Activated CD8-positive, alpha-beta memory T cell treated with anti-CD3 and anti-CD28 coated beads, Interleukin-2, amount 10 ng/mL, durations not matched to agents 7 days and 5 days (primary cell): ENCODE measurements around the gene CLCNKB. TPM values are rescaled to one million over a fixed set of nuclear protein-coding genes. Genes with fewer than 3 reads are reported as not detected.
"Not testable (repeated sequence)": the region's sequence is repeated elsewhere in the genome, so short reads cannot be mapped to it uniquely, and the experiment has no call there.

Experiments used
- ATAC-seq: fragments of 150-1000 bp; cut with Tn5 transposase; one replicate; pipeline ENCODE4 v1.10.0; 2021; ENCODE audit warnings: moderate library complexity
- CTCF ChIA-PET: fragments of 350-600 bp; sonication (Branson Sonifier 250); formaldehyde crosslinking; loops from one replicate; lab custom pipeline; 2021; ENCODE audit warnings: antibody characterized with exemption; lab: Charles Lee
- DNase-seq: peaks from one replicate; pipeline ENCODE4 v3.0.0-alpha.2; 2020
- H3K27ac Mint-ChIP-seq: one replicate; pipeline ENCODE4 v1.8.0; 2021; ENCODE audit warnings: mild to moderate bottlenecking, mixed read lengths
- H3K27me3 Mint-ChIP-seq: one replicate; pipeline ENCODE4 v1.8.0; 2021; ENCODE audit warnings: mixed read lengths
- H3K36me3 Mint-ChIP-seq: one replicate; pipeline ENCODE4 v1.8.0; 2021; ENCODE audit warnings: mild to moderate bottlenecking, mixed read lengths
- H3K4me1 Mint-ChIP-seq: one replicate; pipeline ENCODE4 v1.8.0; 2021; ENCODE audit warnings: mixed read lengths
- H3K4me3 Mint-ChIP-seq: one replicate; pipeline ENCODE4 v1.8.0; 2021; ENCODE audit warnings: mild to moderate bottlenecking, moderate library complexity, mixed read lengths
- H3K9me3 Mint-ChIP-seq: one replicate; pipeline ENCODE4 v1.8.0; 2022; ENCODE audit warnings: low read depth, mixed read lengths
- total RNA-seq, 2 experiments: library from RNA; stranded (reverse); gene quantifications; one replicate each; pipeline ENCODE4 v1.2.3, GENCODE V29; 2021

CLCNKB gene
- total RNA-seq: not detected

GRCh38 chr1:16043521-16043920, at the start of gene CLCNKB:
CLCNKB (plus strand) TSS chr1:16043782; CDS start chr1:16044493, 711 bp downstream.
- H3K27ac Mint-ChIP-seq: no peak within 1 kb of the TSS
- H3K4me3 Mint-ChIP-seq: no peak within 1 kb of the TSS
- DNase-seq: no peak
- peaks cover 11% of the 10 kb centered on the region for H3K27me3 Mint-ChIP-seq
- ATAC-seq: no peak
- H3K4me1 Mint-ChIP-seq: no peaks in the 10 kb centered on the region
- CTCF ChIA-PET: no interaction called here
- no peaks in the 10 kb centered on the region for H3K36me3 Mint-ChIP-seq
- H3K9me3 Mint-ChIP-seq: no peaks in the 10 kb centered on the region

- Mint-ChIP-seq H3K27ac (no peak overlapping the region), H3K27me3 (peaks cover 7% of the 10 kb centered on the region), H3K36me3 (no peaks in the 10 kb centered on the region), H3K4me3 (no peak overlapping the region), H3K9me3 (no peaks in the 10 kb centered on the region), H3K4me1 (no peaks in the 10 kb centered on the region)
- DNase-seq (no peak), ATAC-seq (no peak)
- CTCF ChIA-PET: interaction anchor here (1.1 to 2.2 kb wide), 4 partner anchors 176 to 202 kb away, joined by 4 to 20 read pairs (median 7); no protein-coding TSS in a partner anchor
Observed at GRCh38 chr1:15994081-15994480, 49.5 kb upstream of the CLCNKB start.

- H3K4me1 Mint-ChIP-seq: no peaks in the 10 kb centered on the region
- DNase-seq: peak; percentile 70
- no peak overlapping the region for H3K27ac Mint-ChIP-seq
- ATAC-seq: peak; percentile 77
- CTCF ChIA-PET: interaction anchor here (0.8 to 2.2 kb wide), 9 partner anchors 11 to 223 kb away, joined by 3 to 20 read pairs (median 4); partner anchors contain the start of gene SPEN
- H3K27me3 Mint-ChIP-seq: peaks cover 7% of the 10 kb centered on the region
- H3K4me3 Mint-ChIP-seq: no peak overlapping the region
- H3K9me3 Mint-ChIP-seq: no peaks in the 10 kb centered on the region
- H3K36me3 Mint-ChIP-seq: no peaks in the 10 kb centered on the region
Observed at GRCh38 chr1:15994590-15995351, 48.8 kb upstream of the CLCNKB start.

GRCh38 chr1:15997076-15997585, 46.5 kb upstream of the CLCNKB start:
- Mint-ChIP-seq H3K27me3 (peaks cover 7% of the 10 kb centered on the region), H3K9me3 (no peaks in the 10 kb centered on the region), H3K36me3 (no peaks in the 10 kb centered on the region), H3K4me3 (no peak overlapping the region), H3K27ac (no peak overlapping the region), H3K4me1 (no peaks in the 10 kb centered on the region)
- DNase-seq (no peak), ATAC-seq (no peak)
- CTCF ChIA-PET: interaction anchor here (1.1 to 2.1 kb wide), 4 partner anchors 150 to 205 kb away, joined by 3 to 11 read pairs (median 5); partner anchors contain the start of gene SPEN

GRCh38 chr1:15997637-15998280, 45.8 kb upstream of the CLCNKB start:
- peaks cover 8% of the 10 kb centered on the region for H3K27me3 Mint-ChIP-seq
- no peak overlapping the region for H3K27ac Mint-ChIP-seq
- CTCF ChIA-PET: interaction anchor here (1.1 to 2.1 kb wide), 6 partner anchors 10 to 206 kb away, joined by 3 to 11 read pairs (median 5); partner anchors contain the start of gene ZBTB17
- no peak overlapping the region for H3K4me3 Mint-ChIP-seq
- H3K36me3 Mint-ChIP-seq: no peaks in the 10 kb centered on the region
- ATAC-seq (no peak), DNase-seq (no peak)
- no peaks in the 10 kb centered on the region for H3K4me1 Mint-ChIP-seq
- H3K9me3 Mint-ChIP-seq: no peaks in the 10 kb centered on the region

GRCh38 chr1:15998929-15999328, 44.7 kb upstream of the CLCNKB start:
- ATAC-seq (no peak), DNase-seq (no peak)
- CTCF ChIA-PET: interaction anchor here (1.3 to 2.1 kb wide), 4 partner anchors 8 to 184 kb away, joined by 4 to 11 read pairs (median 5); partner anchors contain the start of gene ZBTB17
- Mint-ChIP-seq H3K4me3 (no peak overlapping the region), H3K9me3 (no peaks in the 10 kb centered on the region), H3K4me1 (no peaks in the 10 kb centered on the region), H3K36me3 (no peaks in the 10 kb centered on the region), H3K27ac (no peak overlapping the region), H3K27me3 (peaks cover 8% of the 10 kb centered on the region)

GRCh38 chr1:16001274-16001673, 42.3 kb upstream of the CLCNKB start:
- H3K36me3 Mint-ChIP-seq, H3K9me3 Mint-ChIP-seq, H3K27me3 Mint-ChIP-seq, H3K4me3 Mint-ChIP-seq, ATAC-seq, H3K4me1 Mint-ChIP-seq, DNase-seq, H3K27ac Mint-ChIP-seq: not testable (repeated sequence)
- CTCF ChIA-PET: interaction anchor here (1.0 to 1.1 kb wide), 2 partner anchors 53 to 210 kb away, joined by 3 to 4 read pairs; no protein-coding TSS in a partner anchor

- H3K4me1 Mint-ChIP-seq: peaks cover 12% of the 10 kb centered on the region
Observed at GRCh38 chr1:16005597-16005996, 38.0 kb upstream of the CLCNKB start.

GRCh38 chr1:16006010-16006409, 37.6 kb upstream of the CLCNKB start:
- no peaks in the 10 kb centered on the region for H3K36me3 Mint-ChIP-seq
- H3K4me1 Mint-ChIP-seq: peaks cover 12% of the 10 kb centered on the region
- CTCF ChIA-PET: interaction anchor here (1.4 to 5.5 kb wide), 3 partner anchors 11 to 309 kb away, joined by 3 to 39 read pairs (median 4); no protein-coding TSS in a partner anchor
- no peak for ATAC-seq
- DNase-seq: no peak
- H3K27me3 Mint-ChIP-seq: peaks cover 2% of the 10 kb centered on the region
- H3K9me3 Mint-ChIP-seq: no peaks in the 10 kb centered on the region
- no peak overlapping the region for H3K4me3 Mint-ChIP-seq
- no peak overlapping the region for H3K27ac Mint-ChIP-seq

More at GRCh38 chr1:16005597-16005996, 38.0 kb upstream of the CLCNKB start:
- DNase-seq: no peak
- no peak for ATAC-seq
- no peak overlapping the region for H3K27ac Mint-ChIP-seq
- H3K4me3 Mint-ChIP-seq: no peak overlapping the region
- H3K9me3 Mint-ChIP-seq: no peaks in the 10 kb centered on the region
- CTCF ChIA-PET: interaction anchor here (1.4 to 5.5 kb wide), 2 partner anchors 11 to 50 kb away, joined by 4 to 39 read pairs; no protein-coding TSS in a partner anchor
- peaks cover 2% of the 10 kb centered on the region for H3K27me3 Mint-ChIP-seq
- H3K36me3 Mint-ChIP-seq: no peaks in the 10 kb centered on the region

- H3K4me3 Mint-ChIP-seq: no peak overlapping the region
- peaks cover 8% of the 10 kb centered on the region for H3K27me3 Mint-ChIP-seq
- H3K9me3 Mint-ChIP-seq: no peaks in the 10 kb centered on the region
- no peaks in the 10 kb centered on the region for H3K36me3 Mint-ChIP-seq
- H3K4me1 Mint-ChIP-seq: peaks cover 12% of the 10 kb centered on the region
- ATAC-seq: peak; percentile 66
- H3K27ac Mint-ChIP-seq: no peak overlapping the region
- no peak for DNase-seq
- CTCF ChIA-PET: interaction anchor here (0.7 to 5.5 kb wide), 12 partner anchors 8 to 309 kb away, joined by 3 to 39 read pairs (median 4); no protein-coding TSS in a partner anchor
Observed at GRCh38 chr1:16006552-16007485, 36.8 kb upstream of the CLCNKB start.

- H3K9me3 Mint-ChIP-seq: no peaks in the 10 kb centered on the region
- DNase-seq (no peak), ATAC-seq (no peak)
- CTCF ChIA-PET: interaction anchor here (0.7 to 5.5 kb wide), 17 partner anchors 9 to 310 kb away, joined by 3 to 39 read pairs (median 3); partner anchors contain the start of gene FAM131C
- H3K27me3 Mint-ChIP-seq: peaks cover 12% of the 10 kb centered on the region
- H3K27ac Mint-ChIP-seq: no peak overlapping the region
- no peak overlapping the region for H3K4me3 Mint-ChIP-seq
- peaks cover 14% of the 10 kb centered on the region for H3K4me1 Mint-ChIP-seq
- H3K36me3 Mint-ChIP-seq: no peaks in the 10 kb centered on the region
Observed at GRCh38 chr1:16007671-16008341, 35.8 kb upstream of the CLCNKB start.

- CTCF ChIA-PET: interaction anchor here (0.6 to 5.5 kb wide), 13 partner anchors 9 to 261 kb away, joined by 3 to 39 read pairs (median 3); partner anchors contain the start of gene HSPB7
- Mint-ChIP-seq H3K36me3 (no peaks in the 10 kb centered on the region), H3K9me3 (no peaks in the 10 kb centered on the region), H3K4me1 (peaks cover 14% of the 10 kb centered on the region), H3K27me3 (peaks cover 13% of the 10 kb centered on the region), H3K27ac (no peak overlapping the region), H3K4me3 (no peak overlapping the region)
- peak; percentile 62 for ATAC-seq
- DNase-seq: peak; percentile 83
Observed at GRCh38 chr1:16009030-16009460, 34.5 kb upstream of the CLCNKB start.
